ENCODE measurements around the gene CARD11. TPM values are rescaled to one million over a fixed set of nuclear protein-coding genes. Genes with fewer than 3 reads are reported as not detected.

The CARD11 gene
- polyA plus RNA-seq, 1 of the 3 experiments (the other 2 are of a cell fraction) = not detected

- H3K9ac ChIP-seq = no peak overlapping the region
- no peaks in the 10 kb centered on the region for H3F3A ChIP-seq (replicated peaks; ENCODE audit: insufficient read depth)
- no peak overlapping the region for H3K27ac ChIP-seq (ENCODE audit: low read depth in 2 of 2, low read length in 1 of 2)
- 34% methylated on average over 10 of the region's 10 CpGs for WGBS (ENCODE audit: low lambda C conversion rate)
- no peak overlapping the region for H3K4me3 ChIP-seq (ENCODE audit: low read depth in 2 of 2, low read length in 1 of 2)
- no peaks in the 10 kb centered on the region for H3K9me2 ChIP-seq
- no peaks in the 10 kb centered on the region for H3K9me3 ChIP-seq
- no peaks in the 10 kb centered on the region for H4K20me1 ChIP-seq (ENCODE audit: insufficient read depth)
- no peak for DNase-seq
- H2AFZ ChIP-seq (ENCODE audit: low read depth) = no peak overlapping the region
- H3K4me1 ChIP-seq (ENCODE audit: control insufficient read depth in 1 of 2, insufficient read depth in 2 of 2, low read depth in 1 of 2, low read length in 1 of 2) = peaks cover 0 to 7% of the 10 kb centered on the region in 2 experiments; a peak in 1 of 4 replicates
- ChIA-PET POLR2A (interaction anchor here (0.6 to 1.1 kb wide), 2 partner anchors 32 to 69 kb away, joined by 4 read pairs; no protein-coding TSS in a partner anchor), CTCF (interaction anchor here (0.5 to 1.4 kb wide), 5 partner anchors 10 to 278 kb away, joined by 3 to 5 read pairs (median 3); no protein-coding TSS in a partner anchor)
- TF ChIP-seq GATA2 (CRISPR knock-in tag; IDR thresholded peaks at IDR 0.05) (peak; percentile 80), SMC3 (IDR thresholded peaks at IDR 0.05; ENCODE audit: low read depth, low read length) (no peak), CTCF (IDR thresholded peaks at IDR 0.05) (no peak)
- H3K4me2 ChIP-seq = no peak overlapping the region
- no peaks in the 10 kb centered on the region for H3K79me2 ChIP-seq (ENCODE audit: insufficient read depth)
- H3K27me3 ChIP-seq (ENCODE audit: insufficient read depth) = no peaks in the 10 kb centered on the region
- H3K36me3 ChIP-seq (replicated peaks in 1 of 2; ENCODE audit: control insufficient read depth in 1 of 2, insufficient read depth in 2 of 2, low read length in 1 of 2) = no peaks in the 10 kb centered on the region
These were observed 46.7 kb downstream of the CARD11 start for GRCh38 chr7:2997014-2997413.

DNA sequence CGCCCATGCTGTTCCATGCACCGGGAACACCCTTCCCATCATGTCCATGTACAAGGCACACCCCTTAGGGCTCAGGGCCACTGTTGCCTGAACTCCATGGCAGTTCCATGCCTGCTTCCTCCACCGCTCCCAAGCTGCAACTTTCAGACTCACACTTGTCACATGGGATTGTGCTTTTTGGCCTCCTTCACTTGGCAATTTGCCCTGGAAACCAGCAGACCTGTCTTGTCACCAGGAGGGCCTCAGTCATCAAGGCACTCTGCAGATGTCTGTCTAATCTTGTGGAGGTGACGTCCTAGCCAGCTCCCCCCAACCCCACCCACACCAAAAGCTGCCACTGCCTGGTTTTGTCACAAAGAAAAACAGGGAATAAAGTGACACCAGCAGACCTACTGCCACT is 47.5 kb downstream of the CARD11 start:
- WGBS (ENCODE audit: low lambda C conversion rate) = 46% methylated on average over 4 of the region's 4 CpGs
- no peaks in the 10 kb centered on the region for H4K20me1 ChIP-seq (ENCODE audit: insufficient read depth)
- TF ChIP-seq JUND (IDR thresholded peaks at IDR 0.05) (no peak), EZH2phosphoT487 (IDR thresholded peaks at IDR 0.05; ENCODE audit: borderline replicate concordance, low read depth) (no peak), FOXM1 (IDR thresholded peaks at IDR 0.05; ENCODE audit: low read depth) (no peak), RXRA (IDR thresholded peaks at IDR 0.05; ENCODE audit: borderline replicate concordance, low read depth) (no peak)
- TF ChIP-seq, protein P1, sequence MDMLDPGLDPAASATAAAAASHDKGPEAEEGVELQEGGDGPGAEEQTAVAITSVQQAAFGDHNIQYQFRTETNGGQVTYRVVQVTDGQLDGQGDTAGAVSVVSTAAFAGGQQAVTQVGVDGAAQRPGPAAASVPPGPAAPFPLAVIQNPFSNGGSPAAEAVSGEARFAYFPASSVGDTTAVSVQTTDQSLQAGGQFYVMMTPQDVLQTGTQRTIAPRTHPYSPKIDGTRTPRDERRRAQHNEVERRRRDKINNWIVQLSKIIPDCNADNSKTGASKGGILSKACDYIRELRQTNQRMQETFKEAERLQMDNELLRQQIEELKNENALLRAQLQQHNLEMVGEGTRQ (IDR thresholded peaks at IDR 0.05; ENCODE audit: borderline replicate concordance, low read depth, low read length) = no peak
- no peak overlapping the region for H3K9ac ChIP-seq
- H3K27ac ChIP-seq (ENCODE audit: low read depth in 2 of 2, low read length in 1 of 2) = no peak overlapping the region
- no peaks in the 10 kb centered on the region; the same call in 1 of the 2 replicates for H3K9me3 ChIP-seq
- no peaks in the 10 kb centered on the region for H3K27me3 ChIP-seq (ENCODE audit: insufficient read depth)
- H3K4me1 ChIP-seq (ENCODE audit: control insufficient read depth in 1 of 2, insufficient read depth in 2 of 2, low read depth in 1 of 2, low read length in 1 of 2) = peaks cover 0 to 7% of the 10 kb centered on the region in 2 experiments; a peak in 1 of 4 replicates
- no peaks in the 10 kb centered on the region for H3K79me2 ChIP-seq (ENCODE audit: insufficient read depth)
- ChIA-PET POLR2A (interaction anchor here (0.6 kb wide), 1 partner anchor 68 kb away, joined by 4 read pairs; no protein-coding TSS in a partner anchor), CTCF (interaction anchor here (1.3 to 1.4 kb wide), 2 partner anchors 11 to 12 kb away, joined by 4 to 5 read pairs; no protein-coding TSS in a partner anchor)
- H3K36me3 ChIP-seq (replicated peaks in 1 of 2; ENCODE audit: control insufficient read depth in 1 of 2, insufficient read depth in 2 of 2, low read length in 1 of 2) = no peaks in the 10 kb centered on the region
- no peak overlapping the region for H3K4me3 ChIP-seq (ENCODE audit: low read depth in 2 of 2, low read length in 1 of 2)
- no peaks in the 10 kb centered on the region for H3K9me2 ChIP-seq
- H3F3A ChIP-seq (replicated peaks; ENCODE audit: insufficient read depth) = no peaks in the 10 kb centered on the region
- no peak overlapping the region for H3K4me2 ChIP-seq
- no peak overlapping the region for H2AFZ ChIP-seq (ENCODE audit: low read depth)
- DNase-seq = no peak

Measured in SK-N-SH (cell line).